GM18519 (cell line): ENCODE data around the gene MRPS24.

ENCODE experiments used
- ATAC-seq: cut with Tn5 transposase; IDR thresholded peaks from one replicate; pipeline ENCODE4 v1.9.1; 2021; ENCODE audit warnings: mild to moderate bottlenecking, moderate library complexity; ENCODE audit not compliant: unreplicated experiment, low FRiP score

Gene MRPS24

GRCh38 chr7:43877968-43878864 lies 8.9 kb upstream of the MRPS24 start:
- ATAC-seq, result no peak

- ATAC-seq, result no peak
Measured at GRCh38 chr7:43876976-43877745, 7.8 kb upstream of the MRPS24 start.

GRCh38 chr7:43876241-43876640 lies 6.9 kb upstream of the MRPS24 start:
- ATAC-seq, result no peak

GRCh38 chr7:43873300-43873699 lies 4.0 kb upstream of the MRPS24 start:
- no peak for ATAC-seq

GRCh38 chr7:43872406-43873110 lies 3.2 kb upstream of the MRPS24 start:
- no peak for ATAC-seq

GRCh38 chr7:43871064-43871463 lies 1.7 kb upstream of the MRPS24 start:
- no peak for ATAC-seq

- ATAC-seq, result no peak
Measured at GRCh38 chr7:43870316-43870715, 999 bp upstream of the MRPS24 start.

- ATAC-seq, result no peak
Measured at GRCh38 chr7:43869867-43870240, 537 bp upstream of the MRPS24 start.

GRCh38 chr7:43868681-43869005 lies 674 bp downstream of the MRPS24 start:
- no peak for ATAC-seq

GRCh38 chr7:43868181-43868580 lies 1.1 kb downstream of the MRPS24 start:
- ATAC-seq, result no peak

- no peak for ATAC-seq
Measured at GRCh38 chr7:43865277-43865676, 4.0 kb downstream of the MRPS24 start.

- no peak for ATAC-seq
Measured at GRCh38 chr7:43864126-43864525, 5.2 kb downstream of the MRPS24 start.

- ATAC-seq, result no peak
Measured at GRCh38 chr7:43856996-43857395, 12.3 kb downstream of the MRPS24 start.

GRCh38 chr7:43856316-43856715 lies 13.0 kb downstream of the MRPS24 start:
- no peak for ATAC-seq

GRCh38 chr7:43855176-43855575 lies 14.1 kb downstream of the MRPS24 start:
- ATAC-seq, result no peak

GRCh38 chr7:43851805-43852204 lies 17.5 kb downstream of the MRPS24 start:
- no peak for ATAC-seq

GRCh38 chr7:43850348-43851116 lies 18.8 kb downstream of the MRPS24 start:
- ATAC-seq, result no peak

- ATAC-seq, result no peak
Measured at GRCh38 chr7:43849047-43849446, 20.3 kb downstream of the MRPS24 start.

GRCh38 chr7:43847496-43847895 lies 21.8 kb downstream of the MRPS24 start:
- no peak for ATAC-seq

GRCh38 chr7:43844662-43845061 lies 24.7 kb downstream of the MRPS24 start:
- no peak for ATAC-seq

GRCh38 chr7:43844257-43844656 lies 25.1 kb downstream of the MRPS24 start:
- ATAC-seq, result no peak
